K562 (cell line): ENCODE measurements around the gene ZNF512B. TPM values are rescaled to one million over a fixed set of nuclear protein-coding genes. Genes with fewer than 3 reads are reported as not detected.

Source experiments
- BCLAF1 ChIP-seq, 2 experiments: fragments of 450-650 bp in 1 of 2; IDR thresholded peaks; 2 replicates each; pipeline ENCODE4 v1.6.1; 2011 to 2017; ENCODE audit warnings: low read depth in 2 of 2, antibody characterized with exemption in 1 of 2, borderline replicate concordance in 1 of 2, low read length in 1 of 2, mild to moderate bottlenecking in 1 of 2, mixed read lengths in 1 of 2; ENCODE audit not compliant: control insufficient read depth in 1 of 2
- BHLHE40 ChIP-seq: IDR thresholded peaks from 2 replicates; pipeline ENCODE4 v1.6.1; 2011; ENCODE audit warnings: low read length, improper control_type of control experiment
- BRF1 ChIP-seq: IDR thresholded peaks from 3 replicates; pipeline ENCODE4 v1.6.1; 2011; ENCODE audit warnings: borderline replicate concordance, mild to moderate bottlenecking; ENCODE audit not compliant: insufficient read length; ENCODE audit errors: extremely low read depth
- BRF2 ChIP-seq: IDR thresholded peaks from 3 replicates; pipeline ENCODE4 v1.6.1; 2011; ENCODE audit warnings: borderline replicate concordance, mild to moderate bottlenecking; ENCODE audit not compliant: insufficient read length, insufficient read depth
- E2F6 ChIP-seq, 2 experiments: IDR thresholded peaks; 2 replicates each; pipeline ENCODE4 v1.6.1; 2011; ENCODE audit warnings: borderline replicate concordance in 1 of 2, control low read depth in 1 of 2, low read depth in 1 of 2, low read length in 1 of 2, mild to moderate bottlenecking in 1 of 2, mixed read lengths in 1 of 2, moderate library complexity in 1 of 2; ENCODE audit not compliant: insufficient read depth in 1 of 2, insufficient read length in 1 of 2, poor library complexity in 1 of 2, severe bottlenecking in 1 of 2; ENCODE audit errors: extremely low read depth in 1 of 2
- GABPB1 ChIP-seq: sonication (generic); formaldehyde crosslinking; IDR thresholded peaks from 2 replicates; pipeline ENCODE4 v1.8.0; 2022; ENCODE audit warnings: mild to moderate bottlenecking, missing genetic modification reagents
- KLF6 ChIP-seq: fragments of 250-450 bp; sonication (Bioruptor Pico); IDR thresholded peaks from 2 replicates; pipeline ENCODE4 v1.4.0; 2020; ENCODE audit warnings: mild to moderate bottlenecking, moderate library complexity, borderline replicate concordance
- PBX2 ChIP-seq, 2 experiments: IDR thresholded peaks in 1 of 2; conservative IDR thresholded peaks in 1 of 2; 2 replicates each; pipeline ENCODE4 v1.6.1; 2016; ENCODE audit warnings: low read depth in 2 of 2, mild to moderate bottlenecking in 1 of 2, missing compliant biosample characterization in 1 of 2, missing genetic modification characterization in 1 of 2, moderate library complexity in 1 of 2
- POLR2AphosphoS2 ChIP-seq: IDR thresholded peaks from 2 replicates; pipeline ENCODE4 v1.6.1; 2012; ENCODE audit warnings: low read length, improper control_type of control experiment
- RAD51 ChIP-seq: fragments of 450-650 bp; IDR thresholded peaks from 2 replicates; pipeline ENCODE4 v1.7.1; 2016; ENCODE audit warnings: low read depth, mild to moderate bottlenecking, borderline replicate concordance
- RBM39 ChIP-seq: fragments of 200-400 bp; formaldehyde crosslinking; optimal IDR thresholded peaks from 2 replicates; pipeline ENCODE3; 2018; ENCODE audit warnings: low read depth, low read length
- SAFB ChIP-seq: fragments of 200-400 bp; formaldehyde crosslinking; IDR thresholded peaks from 2 replicates; pipeline ENCODE4 v1.6.1; 2017; ENCODE audit warnings: low read depth, low read length, borderline replicate concordance
- ZNF232 ChIP-seq: sonication (generic); formaldehyde crosslinking; IDR thresholded peaks from 2 replicates; pipeline ENCODE4 v1.8.0; 2022; ENCODE audit warnings: mild to moderate bottlenecking, missing genetic modification reagents
- polyA plus RNA-seq, 8 experiments: library from polyadenylated mRNA; depleted of rRNA in 4 of 8; stranded (reverse) in 5 of 8; unstranded in 3 of 8; fragments of >200 nt; fragmentation: Nextera tagmentation in 2 of 8; fragmentation: Illumina TruSeq in 1 of 8; extraction: Ambion mirVana in 2 of 8; extraction: Trizol in 1 of 8; gene quantifications; 2 replicates each; pipeline versions ENCODE4 v1.2.1 to v1.2.3, GENCODE V29; 2011 to 2014; ENCODE audit warnings: inconsistent platforms in 1 of 8, missing spikeins in 1 of 8
- total RNA-seq, 7 experiments: library from RNA; depleted of rRNA in 6 of 7; stranded (reverse); fragments of >200 nt in 6 of 7; fragmentation: Illumina TruSeq in 2 of 7; extraction: Trizol in 2 of 7; gene quantifications; 2 replicates each; pipeline versions ENCODE4 v1.2.1 to v1.2.3, GENCODE V29; 2011 to 2021; ENCODE audit warnings: low replicate concordance in 1 of 7
- TF ChIP-seq, protein P1 (sequence below): sonication (generic); formaldehyde crosslinking; IDR thresholded peaks from 2 replicates; pipeline ENCODE4 v1.8.0; 2022; ENCODE audit warnings: mild to moderate bottlenecking, missing genetic modification reagents

ZNF512B gene
- total and polyA plus RNA-seq, 9 of the 15 experiments (the other 6 are each of a cell fraction or from before 2014, with no cell fraction given), result 0.01 to 27.8 (median 8.2) TPM

GRCh38 chr20:63955827-63956663 is 13.7 kb downstream of the ZNF512B start, which contains the start of gene UCKL1 (continued):
- no peak for TF ChIP-seq BRF1
- TF ChIP-seq BHLHE40, result peak; percentile 88
- 0 out of 4 replicates have a peak, but pooled peaks of 1 of the 2 experiments have one; percentile 66 for TF ChIP-seq BCLAF1 (IDR thresholded peaks at IDR 0.05; ENCODE audit: borderline replicate concordance in 1 of 2, control insufficient read depth in 1 of 2, low read depth in 2 of 2, low read length in 1 of 2)
- TF ChIP-seq, protein P1, sequence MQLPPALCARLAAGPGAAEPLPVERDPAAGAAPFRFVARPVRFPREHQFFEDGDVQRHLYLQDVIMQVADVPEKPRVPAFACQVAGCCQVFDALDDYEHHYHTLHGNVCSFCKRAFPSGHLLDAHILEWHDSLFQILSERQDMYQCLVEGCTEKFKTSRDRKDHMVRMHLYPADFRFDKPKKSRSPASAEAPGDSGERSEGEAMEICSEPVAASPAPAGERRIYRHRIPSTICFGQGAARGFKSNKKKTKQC (CRISPR knock-in tag), result no peak
- 0 out of 2 replicates have a peak, but pooled peaks have one; percentile 45 for TF ChIP-seq ZNF232 (CRISPR knock-in tag)
- TF ChIP-seq SAFB, result peak; percentile 53; the same call in 1 of the 2 replicates
- peak; percentile 81; the same call in 1 of the 2 replicates for TF ChIP-seq POLR2AphosphoS2
- peak; percentile 88 for TF ChIP-seq GABPB1 (CRISPR knock-in tag)
- no peak for TF ChIP-seq PBX2 (CRISPR knock-in tag; IDR thresholded peaks at IDR 0.05; ENCODE audit: low read depth)
- no peak for TF ChIP-seq PBX2 (tag; conservative IDR thresholded peaks at IDR 0.05; ENCODE audit: low read depth)
- peak; percentile 34; the same call in 1 of the 2 replicates for TF ChIP-seq KLF6
- peak; percentile 55 to 71 for TF ChIP-seq E2F6 (IDR thresholded peaks at IDR 0.05; ENCODE audit: borderline replicate concordance in 1 of 2, extremely low read depth in 1 of 2, insufficient read depth in 1 of 2, insufficient read length in 1 of 2, low read depth in 1 of 2, low read length in 1 of 2, poor library complexity in 1 of 2, severe bottlenecking in 1 of 2)
- no peak for TF ChIP-seq RBM39
- TF ChIP-seq RAD51, result peak; percentile 78; the same call in 1 of the 2 replicates
- no peak for TF ChIP-seq BRF2
